HTERT RPE-1 (cell line): ENCODE results near the gene RNF4.
"Not testable (repeated sequence)": the region's sequence is repeated elsewhere in the genome, so short reads cannot be mapped to it uniquely, and the experiment has no call there.

Experiments used
- in situ Hi-C: fragments of 300-500 bp; cut with MboI; formaldehyde crosslinking; loops from 4 replicates; pipeline ENCODE4 v1.14.3; 2020; ENCODE audit warnings: low sequenced_read_pairs

The RNF4 gene, protein sequence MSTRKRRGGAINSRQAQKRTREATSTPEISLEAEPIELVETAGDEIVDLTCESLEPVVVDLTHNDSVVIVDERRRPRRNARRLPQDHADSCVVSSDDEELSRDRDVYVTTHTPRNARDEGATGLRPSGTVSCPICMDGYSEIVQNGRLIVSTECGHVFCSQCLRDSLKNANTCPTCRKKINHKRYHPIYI

DNA sequence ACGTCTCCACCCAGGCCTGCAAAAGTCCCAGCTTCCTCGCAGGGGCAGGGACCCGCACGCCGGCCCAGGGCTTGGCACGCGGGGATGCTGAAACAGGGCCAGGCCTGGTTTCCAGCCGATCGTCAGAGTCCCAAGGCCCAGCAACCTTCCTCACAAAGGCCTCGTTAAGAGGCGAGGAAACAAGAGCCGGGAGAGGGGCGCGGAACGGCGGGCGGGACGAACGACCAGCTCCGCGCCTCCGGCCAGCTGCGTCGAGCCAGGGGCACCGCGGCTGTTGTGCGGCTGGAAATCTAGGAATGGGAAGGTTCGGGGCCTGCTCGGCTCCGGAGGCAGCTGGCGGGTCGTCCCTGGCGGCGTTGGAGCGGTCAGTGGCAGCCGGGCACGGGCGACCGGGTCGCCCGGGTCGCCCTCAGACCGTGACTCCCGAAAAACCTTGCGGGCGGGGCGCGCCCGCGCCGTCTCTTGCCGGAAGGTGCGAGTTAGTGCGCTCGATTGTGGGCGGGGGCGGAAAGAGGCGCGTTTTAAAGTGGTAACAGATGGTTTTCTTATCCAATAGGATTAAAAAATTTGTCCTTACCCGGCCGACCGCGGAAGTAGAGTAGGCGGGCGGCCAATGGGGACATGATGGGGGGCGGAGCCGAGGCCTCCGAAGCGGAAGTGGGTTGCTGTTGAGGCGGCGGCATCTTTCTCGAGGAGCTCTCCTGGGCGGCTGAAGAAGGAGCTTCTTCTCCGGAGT is at the start of gene RNF4:
Gene RNF4, plus strand, starts transcription at position 651 of the 736 bp plus-strand sequence. CDS start 21,388 bp downstream, outside the sequence.
- in situ Hi-C loops = no loop called here

GRCh38 chr4:2419814-2420213 is 49.1 kb upstream of the RNF4 start:
- in situ Hi-C loops = no loop called here

DNA sequence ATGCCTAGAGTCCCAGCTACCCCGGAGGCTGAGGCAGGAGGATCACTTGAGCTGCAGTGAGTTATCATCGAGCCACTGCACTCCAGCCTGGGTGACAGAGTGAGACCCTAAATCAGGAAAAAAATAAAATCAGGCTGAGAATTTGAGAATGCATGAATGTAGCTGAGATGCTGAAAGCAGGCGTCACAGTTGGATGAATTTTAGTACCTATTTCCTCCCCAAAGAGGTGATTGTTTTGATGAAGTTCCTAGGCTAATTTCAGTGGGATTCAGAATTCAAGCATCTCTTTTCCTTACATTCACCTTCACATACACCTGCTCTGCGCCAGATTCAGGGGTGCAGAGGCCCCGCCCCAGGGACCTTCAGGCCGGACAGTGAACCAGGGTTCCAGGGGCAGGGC is 47.0 kb upstream of the RNF4 start:
- in situ Hi-C loops = no loop called here

GRCh38 chr4:2423066-2423465 is 45.8 kb upstream of the RNF4 start:
- in situ Hi-C loops = no loop called here

- in situ Hi-C loops = no loop called here
These were observed 45.2 kb upstream of the RNF4 start for GRCh38 chr4:2423695-2424094.

DNA sequence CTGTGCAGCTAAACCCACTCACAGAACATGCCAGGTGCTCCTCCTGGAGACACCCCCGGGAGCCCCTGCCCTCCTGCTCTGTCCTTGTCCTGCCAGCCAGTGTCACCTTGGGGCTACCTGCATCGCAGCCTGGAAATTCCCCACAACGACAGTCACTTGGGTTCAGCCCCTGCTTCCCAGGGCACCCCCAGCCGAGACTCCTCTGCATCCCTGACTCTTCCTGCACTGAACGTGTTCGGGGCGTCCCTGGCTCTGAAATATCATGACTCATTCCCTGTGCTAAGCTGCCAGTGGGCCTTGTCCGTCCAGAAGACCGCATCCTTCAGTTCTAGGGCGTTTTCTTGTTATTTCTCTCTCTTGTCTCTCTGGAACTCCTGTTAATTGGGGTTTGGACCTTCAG is 44.3 kb upstream of the RNF4 start:
- in situ Hi-C loops = no loop called here

DNA sequence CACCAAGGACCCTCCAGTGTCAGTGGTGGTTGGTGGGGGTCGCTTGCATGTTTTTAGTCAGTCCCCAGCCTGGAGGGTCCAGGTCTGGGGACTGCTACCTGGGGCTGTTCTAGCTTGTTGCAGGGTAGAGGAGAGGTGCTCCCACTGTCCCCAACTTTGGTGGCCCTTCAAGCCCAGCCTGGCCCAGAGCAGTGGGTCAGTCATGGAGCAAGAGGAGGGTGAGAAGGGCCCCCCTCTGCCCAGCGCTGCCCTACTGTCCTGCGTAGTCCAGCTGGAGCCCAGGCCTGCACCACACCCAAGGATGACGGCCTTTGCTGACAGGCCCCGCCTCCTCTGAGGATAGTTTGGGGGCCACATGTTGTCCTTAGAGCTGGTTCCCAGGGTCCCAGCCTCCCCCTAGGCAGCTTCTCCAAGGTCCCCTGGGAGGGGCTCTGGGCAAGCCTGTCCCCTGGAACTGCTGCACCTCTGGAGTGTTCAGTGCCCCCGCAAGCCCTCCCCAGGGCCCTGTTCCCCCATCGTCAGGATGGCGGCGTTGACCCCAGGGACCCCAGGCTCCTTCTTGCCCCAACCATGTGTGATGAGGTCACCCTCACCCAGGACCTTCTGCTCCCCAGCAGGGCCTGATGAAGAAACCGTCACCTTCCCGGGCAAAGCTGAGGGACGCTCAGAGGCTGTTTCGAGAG is 43.4 kb upstream of the RNF4 start:
- in situ Hi-C loops = no loop called here

DNA sequence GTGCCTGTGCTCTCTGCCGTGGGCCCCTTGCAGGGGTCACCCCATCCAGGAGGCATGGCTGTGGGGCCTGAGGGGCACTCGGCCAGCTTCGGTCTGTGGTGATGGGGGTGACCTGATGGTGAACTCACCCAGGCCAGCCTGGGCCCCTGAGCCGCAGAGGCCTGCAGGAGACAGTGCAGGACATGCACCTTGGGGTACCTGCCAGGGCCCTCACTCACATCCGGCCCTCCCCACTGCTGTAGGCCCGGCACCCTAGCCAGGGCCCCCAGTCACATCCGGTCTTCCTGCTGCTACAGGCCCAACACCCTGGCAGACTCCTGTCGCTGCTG is 42.9 kb upstream of the RNF4 start:
- in situ Hi-C loops = no loop called here

GRCh38 chr4:2426711-2427275 is 42.1 kb upstream of the RNF4 start:
- in situ Hi-C loops = no loop called here

GRCh38 chr4:2427383-2428334 is 41.2 kb upstream of the RNF4 start:
- in situ Hi-C loops = no loop called here

- in situ Hi-C loops = no loop called here
These were observed 40.3 kb upstream of the RNF4 start for GRCh38 chr4:2428496-2429213.

- in situ Hi-C loops = not testable (repeated sequence)
These were observed 38.8 kb upstream of the RNF4 start for GRCh38 chr4:2429945-2430757.

- in situ Hi-C loops = no loop called here
These were observed 36.9 kb upstream of the RNF4 start for GRCh38 chr4:2432004-2432403.

GRCh38 chr4:2432991-2433530 is 35.8 kb upstream of the RNF4 start:
- in situ Hi-C loops = no loop called here

GRCh38 chr4:2433609-2434350 is 35.1 kb upstream of the RNF4 start:
- in situ Hi-C loops = no loop called here

DNA sequence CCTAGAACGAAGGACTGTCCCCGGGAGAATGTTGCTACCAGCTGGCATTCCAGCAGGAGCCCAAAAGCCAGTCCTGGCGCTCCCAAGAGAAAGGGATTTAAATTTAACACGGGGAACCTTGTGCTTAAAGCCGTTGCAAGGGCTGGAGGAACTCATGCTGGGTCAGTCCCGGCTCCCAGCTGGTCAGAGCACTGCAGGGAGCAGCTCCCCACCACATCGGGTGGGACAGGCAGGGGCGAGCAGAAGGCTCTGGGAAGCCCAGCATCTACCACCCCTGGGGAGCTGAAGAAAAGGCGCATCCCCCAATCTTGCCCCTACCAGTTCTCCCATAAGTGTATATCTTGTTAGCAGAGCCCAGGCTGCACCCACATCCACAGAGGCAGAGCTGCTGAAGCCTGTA is 34.5 kb upstream of the RNF4 start:
- in situ Hi-C loops = no loop called here

GRCh38 chr4:2436301-2436700 is 32.6 kb upstream of the RNF4 start:
- in situ Hi-C loops = no loop called here

- in situ Hi-C loops = no loop called here
These were observed 32.0 kb upstream of the RNF4 start for GRCh38 chr4:2436761-2437474.
